ENCODE results near the gene PTPRQ. TPM values are rescaled to one million over a fixed set of nuclear protein-coding genes. Genes with fewer than 3 reads are reported as not detected.

PTPRQ gene
- total and polyA plus RNA-seq, 2 of the 8 experiments (the other 6 are each of a cell fraction or from before 2014, with no cell fraction given), result not detected

DNA sequence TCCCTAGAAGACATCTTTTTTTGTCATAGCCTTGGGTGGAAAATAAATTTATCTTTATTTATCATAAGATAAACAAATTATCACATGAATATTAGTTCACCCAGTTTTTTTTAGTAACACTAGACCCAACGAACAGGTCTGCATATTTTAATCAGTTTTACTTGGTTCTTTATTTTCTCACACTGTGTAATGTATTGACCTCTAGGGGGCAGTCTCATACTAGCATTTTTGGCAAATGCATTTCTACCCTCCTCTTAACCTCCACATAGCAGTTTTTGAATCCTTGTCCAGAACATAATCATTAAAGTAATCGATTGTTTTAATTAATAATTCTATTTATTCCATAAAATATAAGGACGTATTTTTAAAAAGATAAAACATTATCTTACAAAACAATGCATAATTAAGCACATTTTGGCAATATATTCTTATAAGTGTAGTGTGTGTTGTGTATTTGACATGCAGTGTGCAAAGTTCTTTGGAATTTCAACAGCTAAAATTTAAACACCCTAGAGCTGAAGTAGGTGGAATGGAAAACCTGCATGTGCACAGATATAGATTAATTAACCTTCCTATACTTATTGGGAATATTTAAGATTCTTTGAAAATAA, 31.6 kb upstream of the PTPRQ start:
- H2BK20ac ChIP-seq (ENCODE audit: low read length), result no peak overlapping the region
- no peak overlapping the region for H3K27ac ChIP-seq (ENCODE audit: low read depth, low read length)
- DNase-seq (ENCODE audit: low read depth in 1 of 2, low spot score in 2 of 2) (no peak), FAIRE-seq (peak; percentile 7)
- no peak overlapping the region for H3K14ac ChIP-seq (ENCODE audit: insufficient read length)
- H2BK120ac ChIP-seq (replicated peaks; ENCODE audit: low read depth, low read length), result no peak overlapping the region
- no peak overlapping the region for H3K56ac ChIP-seq (replicated peaks; ENCODE audit: insufficient read length, low read depth, low read length)
- no peak overlapping the region for H3K4me3 ChIP-seq (ENCODE audit: extremely low read depth in 1 of 4, insufficient read depth in 2 of 4, low read depth in 3 of 4, low read length in 4 of 4)
- no peak overlapping the region for H2BK5ac ChIP-seq (ENCODE audit: low read depth, low read length)
- no peaks in the 10 kb centered on the region for H3K79me1 ChIP-seq (ENCODE audit: low read depth, low read length)
- no peak overlapping the region for H2BK12ac ChIP-seq (ENCODE audit: low read depth, low read length)
- no peak overlapping the region for H4K5ac ChIP-seq (ENCODE audit: insufficient read length, low read depth, low read length)
- H4K91ac ChIP-seq (replicated peaks; ENCODE audit: insufficient read length, low read length), result no peak overlapping the region
- no peaks in the 10 kb centered on the region; the same call in 1 of the 2 replicates for H3K23me2 ChIP-seq (ENCODE audit: low read depth, low read length)
- no peak overlapping the region for H3K18ac ChIP-seq (ENCODE audit: extremely low read depth, low read length)
- H3K4ac ChIP-seq (replicated peaks; ENCODE audit: insufficient read length, low read depth, low read length), result no peak overlapping the region
- no peaks in the 10 kb centered on the region for H3K36me3 ChIP-seq (ENCODE audit: control insufficient read depth in 2 of 4, insufficient read depth in 4 of 4, low read length in 3 of 4)
- no peaks in the 10 kb centered on the region for H3K9me3 ChIP-seq (ENCODE audit: insufficient read depth in 2 of 2, low read depth in 1 of 2, low read length in 1 of 2)
- H4K20me1 ChIP-seq (replicated peaks in 1 of 2; ENCODE audit: control insufficient read depth in 1 of 2, insufficient read depth in 2 of 2, low read length in 2 of 2), result no peaks in the 10 kb centered on the region
- no peak overlapping the region for H2BK15ac ChIP-seq (ENCODE audit: low read length)
- H3K23ac ChIP-seq (ENCODE audit: insufficient read length), result no peak overlapping the region
- H3K9ac ChIP-seq (replicated peaks in 1 of 4; ENCODE audit: extremely low read depth in 1 of 4, low read depth in 3 of 4, low read length in 3 of 4), result no peak overlapping the region
- no peak overlapping the region for H2AFZ ChIP-seq (ENCODE audit: low read length)
- H2AK5ac ChIP-seq (ENCODE audit: low read depth, low read length), result no peak overlapping the region
- H3K4me2 ChIP-seq (ENCODE audit: insufficient read depth in 1 of 2, low read depth in 2 of 2, low read length in 2 of 2), result no peak overlapping the region
- no peaks in the 10 kb centered on the region for H3K27me3 ChIP-seq (replicated peaks in 1 of 4; ENCODE audit: control insufficient read depth in 3 of 4, extremely low read depth in 1 of 4, insufficient read depth in 3 of 4, low read length in 3 of 4)
- H4K8ac ChIP-seq (ENCODE audit: extremely low read depth, insufficient read depth, low read length), result no peak overlapping the region
- no peaks in the 10 kb centered on the region for H3K79me2 ChIP-seq (ENCODE audit: control insufficient read depth in 1 of 2, insufficient read depth in 2 of 2, low read length in 2 of 2)
- CTCF ChIA-PET (ENCODE audit: partially characterized antibody), result interaction anchor here (0.7 to 3.2 kb wide), 11 partner anchors 14 to 848 kb away, joined by 3 to 25 read pairs (median 5); no protein-coding TSS in a partner anchor
- POLR2A ChIA-PET (ENCODE audit: partially characterized antibody), result no interaction called here
- no peaks in the 10 kb centered on the region for H3K4me1 ChIP-seq (replicated peaks in 1 of 4; ENCODE audit: control insufficient read depth in 3 of 4, insufficient read depth in 4 of 4, low read length in 3 of 4)
- WGBS, 2 experiments (ENCODE audit: extremely low coverage in 1 of 2, insufficient coverage in 1 of 2, insufficient read length in 1 of 2, insufficient replicate concordance in 2 of 2, low coverage in 1 of 2, low lambda C conversion rate in 2 of 2, missing lambda C conversion rate in 1 of 2), result 43% methylated on average over 3 of the region's 3 CpGs; no CpG with 5 or more reads in 1 of the 2 experiments
- TF ChIP-seq, protein P1, sequence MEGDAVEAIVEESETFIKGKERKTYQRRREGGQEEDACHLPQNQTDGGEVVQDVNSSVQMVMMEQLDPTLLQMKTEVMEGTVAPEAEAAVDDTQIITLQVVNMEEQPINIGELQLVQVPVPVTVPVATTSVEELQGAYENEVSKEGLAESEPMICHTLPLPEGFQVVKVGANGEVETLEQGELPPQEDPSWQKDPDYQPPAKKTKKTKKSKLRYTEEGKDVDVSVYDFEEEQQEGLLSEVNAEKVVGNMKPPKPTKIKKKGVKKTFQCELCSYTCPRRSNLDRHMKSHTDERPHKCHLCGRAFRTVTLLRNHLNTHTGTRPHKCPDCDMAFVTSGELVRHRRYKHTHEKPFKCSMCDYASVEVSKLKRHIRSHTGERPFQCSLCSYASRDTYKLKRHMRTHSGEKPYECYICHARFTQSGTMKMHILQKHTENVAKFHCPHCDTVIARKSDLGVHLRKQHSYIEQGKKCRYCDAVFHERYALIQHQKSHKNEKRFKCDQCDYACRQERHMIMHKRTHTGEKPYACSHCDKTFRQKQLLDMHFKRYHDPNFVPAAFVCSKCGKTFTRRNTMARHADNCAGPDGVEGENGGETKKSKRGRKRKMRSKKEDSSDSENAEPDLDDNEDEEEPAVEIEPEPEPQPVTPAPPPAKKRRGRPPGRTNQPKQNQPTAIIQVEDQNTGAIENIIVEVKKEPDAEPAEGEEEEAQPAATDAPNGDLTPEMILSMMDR (IDR thresholded peaks at IDR 0.05; ENCODE audit: control extremely low read depth in 1 of 3, insufficient read depth in 1 of 3, low read depth in 1 of 3, low read length in 3 of 3), result peak in 2 of 3 experiments; percentile 47 to 57; a peak in 2 of 4 replicates
- TF ChIP-seq TEAD4 (IDR thresholded peaks at IDR 0.05; ENCODE audit: low read depth, low read length), result no peak
- TF ChIP-seq, protein P2, sequence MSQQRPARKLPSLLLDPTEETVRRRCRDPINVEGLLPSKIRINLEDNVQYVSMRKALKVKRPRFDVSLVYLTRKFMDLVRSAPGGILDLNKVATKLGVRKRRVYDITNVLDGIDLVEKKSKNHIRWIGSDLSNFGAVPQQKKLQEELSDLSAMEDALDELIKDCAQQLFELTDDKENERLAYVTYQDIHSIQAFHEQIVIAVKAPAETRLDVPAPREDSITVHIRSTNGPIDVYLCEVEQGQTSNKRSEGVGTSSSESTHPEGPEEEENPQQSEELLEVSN (IDR thresholded peaks at IDR 0.05), result no peak
- no peak for TF ChIP-seq CHD2 (IDR thresholded peaks at IDR 0.05; ENCODE audit: low read length)
- no peak for TF ChIP-seq SIRT6 (IDR thresholded peaks at IDR 0.05; ENCODE audit: low read length)
- no peak for TF ChIP-seq NRF1 (IDR thresholded peaks at IDR 0.05; ENCODE audit: low read depth, low read length)
- TF ChIP-seq SIN3A (conservative IDR thresholded peaks at IDR 0.05 in 1 of 2, IDR thresholded peaks at IDR 0.05 in 1 of 2; ENCODE audit: low read depth in 1 of 2, low read length in 2 of 2), result no peak
- peak; percentile 86 to 87 for TF ChIP-seq RAD21 (IDR thresholded peaks at IDR 0.05 in 1 of 2, conservative IDR thresholded peaks at IDR 0.05 in 1 of 2; ENCODE audit: low read depth in 2 of 2, low read length in 2 of 2)
- no peak for TF ChIP-seq TBP (IDR thresholded peaks at IDR 0.05; ENCODE audit: low read depth, low read length)

Measured in H1 (cell line).